ENCODE results near the gene LPCAT1.

GRCh38 chr5:1493413-1493812, 30.3 kb downstream of the LPCAT1 start:
- TF ChIP-seq, protein P1, sequence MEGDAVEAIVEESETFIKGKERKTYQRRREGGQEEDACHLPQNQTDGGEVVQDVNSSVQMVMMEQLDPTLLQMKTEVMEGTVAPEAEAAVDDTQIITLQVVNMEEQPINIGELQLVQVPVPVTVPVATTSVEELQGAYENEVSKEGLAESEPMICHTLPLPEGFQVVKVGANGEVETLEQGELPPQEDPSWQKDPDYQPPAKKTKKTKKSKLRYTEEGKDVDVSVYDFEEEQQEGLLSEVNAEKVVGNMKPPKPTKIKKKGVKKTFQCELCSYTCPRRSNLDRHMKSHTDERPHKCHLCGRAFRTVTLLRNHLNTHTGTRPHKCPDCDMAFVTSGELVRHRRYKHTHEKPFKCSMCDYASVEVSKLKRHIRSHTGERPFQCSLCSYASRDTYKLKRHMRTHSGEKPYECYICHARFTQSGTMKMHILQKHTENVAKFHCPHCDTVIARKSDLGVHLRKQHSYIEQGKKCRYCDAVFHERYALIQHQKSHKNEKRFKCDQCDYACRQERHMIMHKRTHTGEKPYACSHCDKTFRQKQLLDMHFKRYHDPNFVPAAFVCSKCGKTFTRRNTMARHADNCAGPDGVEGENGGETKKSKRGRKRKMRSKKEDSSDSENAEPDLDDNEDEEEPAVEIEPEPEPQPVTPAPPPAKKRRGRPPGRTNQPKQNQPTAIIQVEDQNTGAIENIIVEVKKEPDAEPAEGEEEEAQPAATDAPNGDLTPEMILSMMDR (IDR thresholded peaks at IDR 0.05): no peak
- no peak for TF ChIP-seq EZH2 (IDR thresholded peaks at IDR 0.05)

Measured in neural progenitor cell (in vitro differentiated cells).